GM19035 (cell line): ENCODE data around the gene CCDC171.
"Not testable (repeated sequence)": the region's sequence is repeated elsewhere in the genome, so short reads cannot be mapped to it uniquely, and the experiment has no call there.

Experiments used
- ATAC-seq: cut with Tn5 transposase; IDR thresholded peaks from one replicate; pipeline ENCODE4 v1.9.1; 2021; ENCODE audit not compliant: unreplicated experiment

CCDC171 gene

DNA sequence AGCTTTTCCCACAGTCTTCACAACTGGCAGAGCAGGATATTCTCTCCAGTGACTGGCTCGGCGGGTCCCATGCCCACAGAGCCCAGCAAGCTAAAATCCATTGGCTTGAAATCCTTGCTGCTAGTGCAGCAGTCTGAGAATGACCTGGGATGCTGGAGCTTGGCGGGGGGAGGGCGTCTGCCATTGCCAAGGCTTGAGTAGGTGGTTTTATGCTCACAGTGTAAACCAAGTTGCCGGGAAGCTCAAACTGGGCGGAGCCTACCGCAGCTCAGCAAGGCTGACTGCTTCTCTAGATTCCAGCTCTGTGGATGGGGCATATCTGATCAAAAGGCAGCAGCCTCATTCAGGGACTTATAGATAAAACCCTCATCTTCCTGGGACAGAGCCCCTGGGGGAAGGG lies 194.1 kb downstream of the CCDC171 start:
- ATAC-seq: no peak

DNA sequence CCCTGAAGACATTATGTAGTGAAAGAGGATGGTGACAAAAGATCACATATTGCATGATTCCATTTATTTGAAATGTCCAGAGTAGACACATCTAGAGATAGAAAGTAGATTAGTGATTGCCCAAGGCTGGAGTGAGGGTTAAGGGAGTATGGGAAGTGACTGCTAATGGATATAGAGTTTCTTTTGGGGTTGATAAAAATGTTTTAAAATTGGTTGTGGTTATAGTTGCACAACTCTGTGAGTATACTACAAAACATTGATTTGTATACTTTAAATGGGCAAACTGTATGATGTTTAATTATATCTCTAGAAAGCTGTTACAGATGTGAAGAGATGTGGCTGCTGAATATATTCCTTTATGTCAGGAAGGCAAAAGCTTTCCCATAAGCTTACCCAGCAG lies 202.8 kb downstream of the CCDC171 start:
- ATAC-seq: no peak

DNA sequence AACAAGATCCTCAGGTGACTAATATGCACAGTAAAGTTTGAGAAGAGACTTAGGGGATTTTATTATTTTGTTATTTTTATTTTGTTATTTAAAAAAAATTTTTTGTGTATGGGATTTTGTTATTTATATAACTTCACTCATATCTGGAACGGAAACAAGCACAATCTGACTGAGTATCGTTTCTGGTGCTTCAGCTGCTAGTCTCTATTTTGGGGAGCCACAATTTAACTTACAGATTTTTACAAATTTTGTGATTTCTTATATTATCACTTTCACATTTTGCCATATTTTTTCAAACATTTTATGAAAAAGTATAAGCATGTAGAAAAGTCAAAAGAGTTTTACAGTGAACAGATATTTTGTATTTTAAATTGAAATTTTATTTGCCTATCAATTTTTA lies 208.7 kb downstream of the CCDC171 start:
- no peak for ATAC-seq

DNA sequence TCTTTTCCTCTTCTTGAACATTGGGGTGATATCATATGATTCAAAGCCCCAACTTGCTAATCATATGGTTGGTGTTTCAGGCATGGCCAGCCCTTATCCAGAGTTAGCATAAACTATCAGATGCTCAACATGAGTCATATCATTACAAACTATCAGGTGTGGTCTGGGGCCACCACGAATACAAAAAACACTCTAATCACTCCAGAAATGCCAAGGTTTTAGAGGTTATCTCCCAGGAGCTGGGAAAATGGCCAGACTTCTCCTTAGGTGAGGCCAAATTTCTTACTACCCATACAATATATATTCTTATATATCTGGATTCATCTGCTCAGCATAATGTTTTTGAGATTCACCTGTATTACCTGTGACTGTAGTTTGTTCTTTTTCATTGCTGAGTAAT lies 210.5 kb downstream of the CCDC171 start:
- no peak for ATAC-seq

DNA sequence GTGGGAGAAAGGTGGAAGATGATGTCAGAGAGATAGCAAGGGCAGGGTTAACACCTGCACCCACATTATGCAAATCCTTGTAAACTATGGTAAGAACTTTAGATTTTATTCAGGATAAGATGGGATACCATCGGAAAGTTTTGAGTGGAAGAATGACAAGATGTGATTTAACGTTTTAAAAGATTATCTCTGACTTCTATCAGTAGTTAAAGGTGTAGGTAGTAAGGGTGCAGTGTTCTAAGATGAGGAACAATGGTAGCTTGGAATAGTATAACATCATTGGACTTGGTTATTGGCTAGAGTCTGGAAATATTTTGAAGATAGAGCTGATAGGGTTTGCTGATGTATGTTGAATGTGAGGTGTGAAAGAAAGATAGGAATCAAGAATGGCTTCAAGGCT lies 211.3 kb downstream of the CCDC171 start:
- no peak for ATAC-seq

DNA sequence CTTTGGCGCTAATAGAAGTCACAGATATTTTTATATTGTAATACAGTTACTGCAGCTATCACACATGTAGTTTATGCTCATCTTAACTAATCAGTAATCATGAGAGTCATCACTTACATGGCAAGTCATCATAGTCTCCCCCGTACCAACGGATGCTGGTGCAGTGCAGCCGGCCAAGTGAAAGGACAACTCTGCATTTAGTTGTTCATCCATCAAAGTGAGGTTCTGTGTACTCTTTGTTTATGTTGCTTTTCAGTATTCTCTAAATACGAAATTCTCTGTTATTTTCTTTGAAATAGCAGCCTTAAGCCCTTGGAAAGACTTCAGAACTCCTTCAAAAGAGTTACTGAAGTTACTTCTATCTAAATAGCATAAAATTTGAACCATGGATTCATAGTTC lies 216.7 kb downstream of the CCDC171 start:
- no peak for ATAC-seq

DNA sequence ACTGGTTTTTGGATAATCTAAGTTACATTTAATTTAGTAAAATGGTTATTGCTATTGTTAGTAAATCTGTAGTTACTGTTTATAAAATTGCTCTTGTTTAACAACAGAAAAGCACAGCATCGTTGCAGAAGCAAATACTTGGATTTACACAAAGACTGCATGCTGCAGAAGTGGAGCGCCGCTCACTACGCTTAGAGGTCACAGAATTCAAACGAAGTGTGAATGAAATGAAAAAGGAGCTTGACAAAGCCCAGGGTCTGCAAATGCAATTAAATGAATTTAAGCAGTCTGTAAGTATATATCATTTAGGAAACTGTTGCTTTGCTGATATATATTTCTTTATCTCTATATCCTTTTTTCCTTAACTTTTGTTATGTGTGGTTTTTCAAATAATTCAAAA lies 226.0 kb downstream of the CCDC171 start:
- ATAC-seq: no peak

DNA sequence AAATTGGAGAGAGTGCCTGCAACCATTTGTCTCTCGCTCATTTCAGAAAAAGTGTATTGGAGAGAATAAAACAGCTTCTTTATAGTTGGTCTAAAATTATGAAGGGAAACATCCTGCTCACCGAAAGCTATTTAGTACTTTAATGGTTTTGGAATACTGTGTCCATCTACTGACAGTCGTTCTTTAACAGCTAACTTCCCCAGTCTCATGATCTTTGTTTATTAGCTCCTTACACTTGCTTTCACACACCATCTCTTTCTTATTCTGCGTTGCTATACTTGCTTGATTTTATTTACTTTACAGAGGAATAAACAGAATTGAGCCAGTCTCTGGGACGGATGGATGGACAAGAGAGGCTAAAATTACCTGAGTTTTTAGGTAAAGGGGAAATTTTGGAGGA lies 229.3 kb downstream of the CCDC171 start:
- ATAC-seq: no peak

DNA sequence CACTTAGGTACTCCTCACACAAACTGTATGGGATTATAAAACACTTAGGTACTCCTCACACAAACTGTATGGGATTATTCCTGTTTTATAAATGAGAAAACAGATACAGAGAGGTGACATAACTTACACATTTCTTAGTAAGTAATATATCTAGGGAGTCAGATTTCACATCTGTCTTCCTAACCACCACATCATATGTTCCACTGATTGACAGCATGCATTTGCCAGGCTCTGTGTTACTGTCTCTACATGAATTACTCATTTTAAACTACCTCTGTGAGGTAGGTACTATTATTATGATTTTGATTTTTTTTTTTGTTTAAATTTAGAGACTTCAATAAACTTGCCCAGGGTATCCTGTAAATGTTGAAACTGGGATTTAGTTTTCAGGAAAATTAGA lies 232.7 kb downstream of the CCDC171 start:
- ATAC-seq: no peak

DNA sequence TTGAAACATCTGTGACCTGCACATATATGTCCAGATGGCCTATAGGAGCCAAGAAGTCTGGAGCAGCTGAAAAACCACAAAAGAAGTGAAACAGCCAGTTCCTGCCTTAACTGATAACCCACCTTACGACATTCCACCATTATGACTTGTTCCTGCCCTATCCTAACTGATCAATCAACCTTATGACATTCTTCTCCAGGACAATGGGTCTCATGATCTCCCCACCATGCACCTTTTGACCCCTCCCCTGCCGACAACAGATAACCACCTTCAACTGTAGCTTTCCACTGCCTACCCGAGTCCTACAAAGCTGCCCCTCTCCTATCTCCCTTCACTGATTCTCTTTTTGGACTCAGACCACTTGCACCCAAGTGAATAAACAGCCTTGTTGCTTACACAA lies 233.8 kb downstream of the CCDC171 start:
- ATAC-seq: no peak

DNA sequence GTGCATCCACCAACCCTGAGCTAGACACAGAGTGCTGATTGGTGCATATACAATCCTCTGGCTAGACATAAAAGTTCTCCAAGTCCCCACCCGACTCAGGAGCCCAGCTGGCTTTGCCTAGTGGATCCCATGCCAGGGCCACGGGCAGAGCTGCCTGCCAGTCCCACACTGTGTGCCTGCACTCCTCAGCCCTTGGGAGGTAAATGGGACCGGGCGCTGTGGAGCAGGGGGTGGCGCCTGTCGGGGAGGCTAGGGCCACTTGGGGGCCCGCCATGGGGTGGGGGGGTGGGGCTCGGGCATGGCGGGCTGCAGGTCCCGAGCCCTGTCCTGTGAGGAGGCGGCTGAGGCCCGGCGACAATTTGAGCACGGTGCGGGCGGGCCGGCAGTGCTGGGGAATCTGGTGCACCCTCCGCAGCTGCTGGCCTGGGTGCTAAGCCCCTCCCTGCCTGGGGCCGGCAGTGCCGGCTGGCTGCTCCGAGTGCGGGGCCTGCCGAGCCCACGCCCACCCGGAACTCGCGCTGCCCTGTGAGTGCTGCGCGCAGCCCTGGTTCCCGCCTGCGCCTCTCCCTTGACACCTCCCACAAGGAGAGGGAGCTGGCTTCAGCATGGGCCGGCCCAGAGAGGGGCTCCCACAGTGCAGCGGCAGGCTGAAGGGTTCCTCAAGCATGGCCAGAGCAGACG lies 257.5 kb downstream of the CCDC171 start:
- not testable (repeated sequence) for ATAC-seq

DNA sequence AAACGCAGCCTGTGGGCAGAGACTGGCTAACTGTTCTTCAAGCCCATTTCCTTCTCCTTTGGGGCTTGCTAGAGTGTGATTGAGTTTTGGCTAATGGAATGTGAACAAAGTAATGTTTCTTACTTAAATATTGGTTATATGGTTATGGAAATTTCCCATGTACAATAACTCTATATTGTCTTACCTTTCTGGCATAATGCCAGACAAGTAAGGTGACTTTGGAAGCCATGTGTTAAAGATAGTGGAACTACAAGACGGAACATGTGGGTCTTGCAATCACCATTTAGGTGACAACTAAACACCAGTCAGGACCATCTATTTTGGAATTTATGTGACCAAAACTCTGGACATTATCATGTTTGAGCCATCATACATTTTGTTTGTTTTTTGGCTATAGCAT lies 260.2 kb downstream of the CCDC171 start:
- no peak for ATAC-seq

DNA sequence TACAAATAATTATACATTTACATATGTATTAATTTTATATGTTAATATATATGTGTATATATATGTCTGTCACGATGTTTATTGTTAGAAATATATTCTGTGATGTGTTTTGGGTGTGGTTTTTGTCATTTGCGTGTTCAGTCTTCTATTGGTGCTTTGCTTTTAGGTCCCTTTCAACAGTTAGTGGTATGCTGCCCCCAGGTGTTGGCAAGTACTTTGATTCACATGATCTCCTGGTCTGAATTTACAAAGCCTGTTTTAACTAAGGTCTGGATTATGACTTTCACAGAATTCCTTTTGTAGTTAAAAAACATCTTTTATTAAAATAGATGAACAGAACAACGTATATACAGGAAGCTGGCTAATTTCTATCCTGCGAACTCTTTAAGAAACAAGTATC lies 271.5 kb downstream of the CCDC171 start:
- ATAC-seq: no peak

DNA sequence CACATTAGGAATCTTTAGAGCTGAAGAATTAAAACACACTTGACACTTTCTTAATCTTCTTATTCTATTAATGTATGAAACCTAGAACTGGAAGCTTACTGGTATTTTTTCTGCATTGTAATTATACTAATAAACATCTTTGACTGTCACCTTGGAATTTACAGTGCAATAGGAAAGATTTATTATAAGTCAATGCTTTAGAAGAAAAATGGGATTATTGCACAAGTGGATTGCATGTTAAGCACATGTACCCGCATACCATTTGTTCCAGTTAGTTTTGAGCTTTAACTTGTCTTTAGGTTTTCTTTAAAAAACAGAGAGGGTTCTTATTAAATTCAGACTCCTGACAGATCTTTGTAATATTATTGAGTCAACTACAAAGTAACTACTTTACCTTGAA lies 278.5 kb downstream of the CCDC171 start:
- ATAC-seq: no peak

DNA sequence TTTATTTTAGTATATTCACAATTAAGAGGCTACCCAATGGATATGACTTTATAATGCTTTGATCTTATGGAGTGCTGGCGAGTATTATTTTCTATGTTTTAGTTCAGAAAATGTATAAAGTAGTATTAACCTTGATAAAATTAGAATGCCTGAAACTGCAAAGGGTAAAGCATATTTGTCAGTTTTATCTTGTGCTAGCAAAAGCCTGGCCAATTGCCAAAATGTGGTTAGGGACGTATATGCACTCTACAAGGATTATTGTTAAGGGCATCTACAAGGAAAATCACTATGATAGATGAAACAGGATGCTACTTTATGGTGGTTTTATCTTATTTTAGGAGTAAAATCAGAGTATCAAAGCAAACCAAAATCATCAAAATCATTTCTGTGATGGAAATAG lies 281.7 kb downstream of the CCDC171 start:
- ATAC-seq: no peak

DNA sequence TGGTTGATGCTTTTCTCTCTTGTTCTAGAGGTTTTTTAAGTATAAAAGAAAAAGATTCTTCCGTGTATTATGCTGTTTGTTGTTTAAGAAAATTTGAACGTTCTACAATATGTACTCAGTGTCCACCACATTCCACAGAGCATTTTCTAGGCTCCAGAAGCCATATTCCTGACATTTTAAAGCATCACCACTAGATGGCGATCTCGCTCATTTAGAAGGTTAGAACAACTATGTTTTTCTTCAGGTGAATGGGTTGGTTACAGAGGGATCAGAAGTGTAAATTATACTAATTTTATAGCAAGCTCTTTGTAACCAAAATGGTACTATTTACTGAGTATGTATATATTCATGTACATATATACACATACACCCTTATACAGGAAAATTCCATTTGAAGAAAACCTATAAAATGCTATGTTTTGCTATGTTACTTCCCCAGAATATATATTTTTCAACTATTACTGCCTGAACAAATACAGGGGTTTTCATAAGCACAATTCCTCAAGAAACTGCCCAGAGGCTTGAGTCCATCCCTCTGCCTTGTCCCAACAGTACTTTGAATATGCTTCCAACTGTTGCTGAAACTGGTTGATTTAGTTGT lies 284.3 kb downstream of the CCDC171 start:
- peak; percentile 91 for ATAC-seq

DNA sequence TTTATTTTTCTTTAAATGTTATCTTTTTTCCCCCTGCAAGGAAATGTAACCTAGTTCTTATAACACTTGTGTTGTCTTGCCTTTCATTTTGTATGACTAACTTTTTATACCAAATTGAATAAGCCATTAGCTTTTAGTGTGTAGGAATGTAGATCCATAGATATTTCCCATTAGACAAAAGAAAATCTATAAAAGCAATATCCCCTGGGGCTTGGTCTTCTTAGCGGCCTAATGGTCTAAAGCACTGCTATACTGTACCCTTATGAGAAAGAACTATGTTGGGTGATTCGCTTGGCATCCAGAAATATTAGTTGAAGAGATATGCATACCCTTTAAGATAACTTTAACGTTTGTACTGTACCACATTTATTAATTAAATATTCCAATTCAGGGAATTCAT lies 289.2 kb downstream of the CCDC171 start:
- no peak for ATAC-seq

DNA sequence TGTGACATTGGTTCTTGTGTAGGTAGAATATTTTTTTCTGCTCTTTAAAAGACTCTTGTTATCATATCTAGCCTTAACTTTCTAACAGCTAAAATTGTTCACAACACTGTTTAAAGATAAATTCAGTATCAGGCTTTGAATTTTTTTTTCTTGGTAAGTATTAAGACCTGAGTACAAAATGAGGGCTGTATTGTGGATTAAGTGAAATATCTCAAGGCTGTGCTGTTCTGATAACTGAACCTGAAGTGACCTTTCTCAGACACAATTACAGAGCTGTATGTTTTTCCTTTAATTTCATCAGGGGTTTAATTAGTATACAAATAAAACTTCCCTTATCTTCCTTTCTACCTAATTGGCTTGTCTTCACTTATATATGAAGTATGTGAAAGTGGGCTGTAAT lies 290.5 kb downstream of the CCDC171 start:
- no peak for ATAC-seq

DNA sequence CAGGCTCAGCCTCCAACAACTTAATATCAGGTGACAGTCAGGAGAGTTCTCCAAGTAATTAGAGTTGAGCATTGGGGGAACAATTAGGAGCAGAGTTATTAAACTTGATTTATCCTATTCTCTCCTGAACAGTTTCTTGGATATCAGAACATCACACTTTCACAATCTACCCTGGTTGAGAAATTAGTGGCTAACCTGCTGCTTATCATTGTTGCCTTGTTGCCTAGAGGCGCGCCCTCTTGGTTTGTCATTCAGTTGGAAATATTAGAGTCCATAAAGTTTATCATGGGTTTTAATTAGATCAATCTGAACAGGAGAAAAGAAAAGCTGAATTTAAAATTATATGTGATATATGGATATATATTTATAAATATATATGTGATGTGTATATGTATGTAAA lies 291.1 kb downstream of the CCDC171 start:
- no peak for ATAC-seq

DNA sequence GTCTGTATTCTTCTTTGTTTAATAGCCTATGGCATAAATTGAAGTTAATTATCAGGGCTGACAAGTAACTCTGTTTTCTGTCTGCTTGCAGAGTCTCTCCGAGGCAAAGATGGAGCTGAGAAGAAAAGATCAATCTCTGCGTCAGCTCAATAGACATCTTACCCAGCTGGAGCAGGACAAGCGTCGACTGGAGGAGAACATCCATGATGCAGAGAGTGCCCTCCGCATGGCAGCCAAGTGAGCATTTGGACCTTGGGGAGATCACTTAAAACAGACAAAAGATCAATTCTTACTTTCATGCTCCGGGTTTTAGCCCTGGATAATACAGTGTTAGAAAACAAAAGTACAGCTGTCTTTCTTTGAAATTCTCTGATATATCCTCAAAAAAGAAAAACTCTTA lies 293.8 kb downstream of the CCDC171 start:
- ATAC-seq: no peak

DNA sequence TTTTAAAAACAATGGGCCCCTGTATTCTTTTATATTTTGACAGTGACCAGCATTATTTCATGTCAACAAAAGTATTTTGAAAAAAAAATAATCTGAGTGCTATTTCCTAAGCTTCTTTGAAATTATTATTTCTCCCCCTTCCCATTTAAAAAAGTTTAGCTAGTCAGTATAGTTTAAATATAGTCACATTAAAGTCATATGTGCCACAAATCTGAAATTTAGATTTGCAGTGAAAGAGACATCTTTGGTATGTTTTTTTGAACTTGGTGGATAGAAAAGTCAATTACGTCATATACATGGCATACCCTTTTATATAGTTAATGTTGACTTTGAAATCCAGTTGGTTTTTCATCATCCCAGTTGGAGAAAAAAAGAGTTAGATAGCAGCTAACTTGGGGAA lies 297.0 kb downstream of the CCDC171 start:
- ATAC-seq: no peak

DNA sequence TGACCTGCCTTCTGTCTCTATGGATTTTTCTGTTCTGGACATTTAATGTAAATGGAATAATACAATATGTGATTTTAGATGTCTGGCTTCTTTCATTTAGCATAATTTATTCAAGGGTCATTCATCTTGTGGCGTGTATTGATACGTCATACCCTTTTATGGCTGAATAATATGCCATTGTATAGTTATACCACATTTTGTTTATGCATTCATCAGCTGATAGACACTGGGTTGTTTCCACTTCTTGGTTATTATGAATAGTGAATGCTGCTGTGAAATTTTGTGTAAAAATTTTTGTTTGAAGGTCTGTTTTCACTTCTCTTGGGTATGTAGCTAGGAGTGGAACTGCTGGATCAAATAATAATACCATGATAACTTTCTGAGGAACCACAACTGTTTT lies 298.9 kb downstream of the CCDC171 start:
- no peak for ATAC-seq

DNA sequence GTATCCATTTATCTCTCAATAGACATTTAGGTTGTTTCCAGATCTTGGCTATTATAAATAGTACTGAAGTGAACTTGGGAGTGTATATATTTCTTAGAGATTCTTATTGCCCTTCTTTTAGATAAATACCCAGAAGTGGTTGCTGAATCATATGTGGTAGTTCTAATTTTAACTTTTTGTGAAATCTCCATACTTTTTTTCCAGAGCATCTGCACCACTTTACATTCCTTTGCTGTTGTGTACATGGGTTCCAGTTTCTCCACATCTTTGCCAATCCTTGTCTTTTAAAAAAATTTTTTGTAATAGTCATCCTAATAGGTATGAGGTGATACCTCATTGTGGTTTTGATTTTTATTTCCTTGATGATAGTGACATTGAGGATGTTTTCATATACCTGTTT lies 303.7 kb downstream of the CCDC171 start:
- ATAC-seq: no peak
